ENCODE results near the gene SLC13A3.
A peak's percentile ranks its signal among the peaks of the same experiment; 100 is the strongest.

The SLC13A3 gene

GRCh38 chr20:46575937-46576461, 75.3 kb downstream of the SLC13A3 start:
- DNase-seq (ENCODE audit: low spot score), result no peak

GRCh38 chr20:46575394-46575793, 75.9 kb downstream of the SLC13A3 start:
- DNase-seq (ENCODE audit: low spot score), result no peak

GRCh38 chr20:46573788-46574584, 77.3 kb downstream of the SLC13A3 start:
- DNase-seq (ENCODE audit: low spot score), result peak; percentile 18

- no peak for DNase-seq (ENCODE audit: low spot score)
Observed at GRCh38 chr20:46573234-46573633, 78.0 kb downstream of the SLC13A3 start.

GRCh38 chr20:46572790-46573189, 78.5 kb downstream of the SLC13A3 start:
- DNase-seq (ENCODE audit: low spot score), result no peak

GRCh38 chr20:46572153-46572552, 79.1 kb downstream of the SLC13A3 start:
- no peak for DNase-seq (ENCODE audit: low spot score)

- DNase-seq (ENCODE audit: low spot score), result no peak
Observed at GRCh38 chr20:46571418-46571817, 79.8 kb downstream of the SLC13A3 start.

GRCh38 chr20:46570956-46571355, 80.3 kb downstream of the SLC13A3 start:
- no peak for DNase-seq (ENCODE audit: low spot score)

GRCh38 chr20:46569961-46570360, 81.3 kb downstream of the SLC13A3 start:
- DNase-seq (ENCODE audit: low spot score), result no peak

GRCh38 chr20:46568570-46569129, 82.6 kb downstream of the SLC13A3 start:
- DNase-seq (ENCODE audit: low spot score), result no peak

GRCh38 chr20:46566125-46566524, 85.1 kb downstream of the SLC13A3 start:
- DNase-seq (ENCODE audit: low spot score), result no peak

GRCh38 chr20:46564241-46564957, 86.9 kb downstream of the SLC13A3 start:
- no peak for DNase-seq (ENCODE audit: low spot score)

- no peak for DNase-seq (ENCODE audit: low spot score)
Observed at GRCh38 chr20:46563860-46564221, 87.4 kb downstream of the SLC13A3 start.

GRCh38 chr20:46563170-46563859, 87.9 kb downstream of the SLC13A3 start:
- no peak for DNase-seq (ENCODE audit: low spot score)

GRCh38 chr20:46562373-46563169, 88.7 kb downstream of the SLC13A3 start:
- DNase-seq (ENCODE audit: low spot score), result peak; percentile 64

GRCh38 chr20:46562009-46562372, 89.3 kb downstream of the SLC13A3 start:
- no peak for DNase-seq (ENCODE audit: low spot score)

- peak; percentile 10 for DNase-seq (ENCODE audit: low spot score)
Observed at GRCh38 chr20:46559685-46560440, 91.4 kb downstream of the SLC13A3 start.

GRCh38 chr20:46559001-46559400, 92.3 kb downstream of the SLC13A3 start:
- DNase-seq (ENCODE audit: low spot score), result no peak

- DNase-seq (ENCODE audit: low spot score), result peak; percentile 92
Observed at GRCh38 chr20:46558511-46558959, 92.7 kb downstream of the SLC13A3 start.

- peak; percentile 44 for DNase-seq (ENCODE audit: low spot score)
Observed at GRCh38 chr20:46557231-46557956, 93.9 kb downstream of the SLC13A3 start.

All from RKO (cell line).